Osteocyte (in vitro differentiated cells): ENCODE measurements around the gene PCDH15. TPM values are rescaled to one million over a fixed set of nuclear protein-coding genes. Genes with fewer than 3 reads are reported as not detected.

Experiments
- DNase-seq: peaks from one replicate; pipeline ENCODE4 v3.0.0; 2021; ENCODE audit warnings: mixed read lengths; ENCODE audit not compliant: unreplicated experiment; ENCODE audit errors: extremely low spot score
- H3K27ac Mint-ChIP-seq: one replicate; pipeline ENCODE4 v1.8.0; 2021; ENCODE audit warnings: mild to moderate bottlenecking, mixed read lengths; ENCODE audit not compliant: unreplicated experiment
- H3K27me3 Mint-ChIP-seq: one replicate; pipeline ENCODE4 v1.8.0; 2021; ENCODE audit warnings: mixed read lengths; ENCODE audit not compliant: unreplicated experiment
- H3K36me3 Mint-ChIP-seq: one replicate; pipeline ENCODE4 v1.8.0; 2021; ENCODE audit warnings: mixed read lengths; ENCODE audit not compliant: unreplicated experiment
- H3K4me1 Mint-ChIP-seq: one replicate; pipeline ENCODE4 v1.8.0; 2021; ENCODE audit warnings: mixed read lengths; ENCODE audit not compliant: unreplicated experiment
- H3K4me3 Mint-ChIP-seq: one replicate; pipeline ENCODE4 v1.8.0; 2021; ENCODE audit warnings: mild to moderate bottlenecking, moderate library complexity, mixed read lengths; ENCODE audit not compliant: unreplicated experiment
- H3K9me3 Mint-ChIP-seq: one replicate; pipeline ENCODE4 v1.8.0; 2021; ENCODE audit warnings: mixed read lengths; ENCODE audit not compliant: unreplicated experiment
- CTCF ChIP-seq: fragments of 200-600 bp; sonication (generic); IDR thresholded peaks from 2 replicates; pipeline ENCODE4 v1.5.0; 2021; ENCODE audit warnings: antibody characterized with exemption, mild to moderate bottlenecking, moderate library complexity
- total RNA-seq: library from RNA; stranded (reverse); gene quantifications from 2 replicates; pipeline ENCODE4 v1.2.1, GENCODE V29; 2021

PCDH15 gene
- total RNA-seq, 1 donor from 2014 or later: 2.6 TPM

DNA sequence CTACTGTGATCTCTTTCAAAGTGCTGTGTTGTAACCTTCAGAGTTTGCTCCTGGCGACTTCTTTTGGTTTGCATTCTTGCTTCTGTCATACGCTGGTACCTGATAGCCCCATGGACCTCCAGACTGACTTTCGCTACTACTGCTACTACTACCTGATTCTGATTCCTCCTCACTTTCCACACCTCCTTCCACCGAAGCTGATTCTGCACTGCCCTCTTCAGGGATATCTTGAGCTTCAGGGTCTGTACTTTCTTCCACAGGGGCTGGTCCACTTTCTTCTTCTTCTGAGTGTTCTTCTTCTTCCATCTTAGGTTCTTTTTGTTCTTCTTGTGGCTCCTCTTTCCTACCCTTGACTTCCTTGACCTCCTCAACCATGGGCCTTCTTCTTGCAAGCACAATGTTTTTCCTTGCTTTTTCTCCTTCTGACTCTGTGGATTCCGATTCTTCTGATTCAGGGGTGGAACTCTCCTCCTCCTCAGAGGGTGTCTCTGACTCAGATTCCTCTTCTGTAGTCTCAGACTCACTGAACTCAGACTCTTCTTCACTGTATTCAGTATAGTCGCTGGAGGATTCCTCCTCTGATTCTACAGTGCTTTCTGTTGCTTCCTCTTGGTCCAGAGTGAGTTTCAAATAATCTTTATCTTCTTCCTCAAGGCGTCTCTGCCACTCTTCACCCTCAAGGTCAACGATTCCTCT lies 992.2 kb downstream of the PCDH15 start:
- Mint-ChIP-seq H3K27ac (no peak overlapping the region), H3K4me1 (no peaks in the 10 kb centered on the region), H3K36me3 (no peaks in the 10 kb centered on the region), H3K27me3 (no peaks in the 10 kb centered on the region), H3K4me3 (no peak overlapping the region), H3K9me3 (peaks cover 3% of the 10 kb centered on the region)
- TF ChIP-seq CTCF: no peak
- no peak for DNase-seq

GRCh38 chr10:53786236-53786900 lies 1014.7 kb downstream of the PCDH15 start:
- no peak for DNase-seq
- H3K4me3 Mint-ChIP-seq: no peak overlapping the region
- TF ChIP-seq CTCF: no peak
- no peak overlapping the region for H3K27ac Mint-ChIP-seq
- H3K9me3 Mint-ChIP-seq: peaks cover 10% of the 10 kb centered on the region
- no peaks in the 10 kb centered on the region for H3K4me1 Mint-ChIP-seq
- H3K27me3 Mint-ChIP-seq: no peaks in the 10 kb centered on the region
- H3K36me3 Mint-ChIP-seq: no peaks in the 10 kb centered on the region

DNA sequence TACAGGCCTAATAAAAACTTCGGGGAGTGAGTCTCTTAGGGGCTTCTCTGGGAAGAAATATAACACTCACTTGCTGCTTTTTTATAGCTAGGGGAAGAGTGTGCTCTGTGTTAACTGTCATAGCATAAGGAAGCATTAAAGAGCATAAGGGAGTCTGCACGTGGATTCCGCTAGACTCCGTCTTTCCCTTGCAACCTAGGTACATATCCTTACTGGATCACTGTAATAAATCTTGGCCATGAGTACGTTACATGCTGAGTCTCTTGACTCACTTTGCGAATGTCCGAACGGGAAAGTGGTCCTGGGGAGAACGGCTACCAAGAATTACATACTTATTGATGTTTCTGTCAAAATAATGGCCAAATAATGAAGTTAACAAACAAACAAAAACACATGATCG lies 1029.3 kb downstream of the PCDH15 start:
- no peak for TF ChIP-seq CTCF
- Mint-ChIP-seq H3K4me1 (no peaks in the 10 kb centered on the region), H3K36me3 (no peaks in the 10 kb centered on the region), H3K27me3 (no peaks in the 10 kb centered on the region), H3K27ac (no peak overlapping the region), H3K9me3 (no peaks in the 10 kb centered on the region), H3K4me3 (no peak overlapping the region)
- DNase-seq: no peak

- no peaks in the 10 kb centered on the region for H3K27me3 Mint-ChIP-seq
- H3K4me1 Mint-ChIP-seq: no peaks in the 10 kb centered on the region
- H3K9me3 Mint-ChIP-seq: peaks cover 4% of the 10 kb centered on the region
- no peak for DNase-seq
- TF ChIP-seq CTCF: no peak
- H3K36me3 Mint-ChIP-seq: no peaks in the 10 kb centered on the region
- H3K4me3 Mint-ChIP-seq: no peak overlapping the region
- no peak overlapping the region for H3K27ac Mint-ChIP-seq
Measured at GRCh38 chr10:53770903-53771302, 1030.1 kb downstream of the PCDH15 start.

GRCh38 chr10:53765311-53765710 lies 1035.7 kb downstream of the PCDH15 start:
- no peak for TF ChIP-seq CTCF
- Mint-ChIP-seq H3K27ac (no peak overlapping the region), H3K9me3 (peaks cover 11% of the 10 kb centered on the region), H3K4me3 (no peak overlapping the region), H3K36me3 (no peaks in the 10 kb centered on the region), H3K27me3 (no peaks in the 10 kb centered on the region), H3K4me1 (no peaks in the 10 kb centered on the region)
- no peak for DNase-seq
